Measurements from ENCODE around the gene HK3. TPM values are rescaled to one million over a fixed set of nuclear protein-coding genes. Genes with fewer than 3 reads are reported as not detected.

The HK3 gene
- total and polyA plus RNA-seq, 2 experiments from 2014 or later: not detected

DNA sequence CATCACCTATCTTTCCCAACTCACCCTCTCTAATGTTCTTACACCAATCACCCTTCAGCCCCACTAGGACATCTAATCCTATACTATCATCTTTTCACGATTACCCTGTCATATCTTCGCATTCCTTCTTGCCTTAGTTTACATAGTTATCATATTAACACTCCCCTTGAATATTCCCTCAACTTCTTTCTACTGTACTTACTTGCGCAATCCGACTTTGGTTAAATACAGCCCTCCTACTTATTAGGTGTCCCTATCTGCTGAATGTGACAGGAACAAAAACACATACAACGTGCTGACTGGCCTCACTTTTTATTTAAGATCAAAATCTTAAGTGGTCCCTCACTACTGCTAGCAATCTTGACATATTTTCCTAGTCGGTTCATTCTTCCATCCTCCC lies 19.5 kb upstream of the HK3 start:
- no peaks in the 10 kb centered on the region; the same call in none of the 2 replicates for H4K20me1 ChIP-seq (replicated peaks; ENCODE audit: insufficient read depth)
- no peak for ATAC-seq
- no peaks in the 10 kb centered on the region; the same call in 2 of the 3 replicates for H3K9me3 Mint-ChIP-seq

DNA sequence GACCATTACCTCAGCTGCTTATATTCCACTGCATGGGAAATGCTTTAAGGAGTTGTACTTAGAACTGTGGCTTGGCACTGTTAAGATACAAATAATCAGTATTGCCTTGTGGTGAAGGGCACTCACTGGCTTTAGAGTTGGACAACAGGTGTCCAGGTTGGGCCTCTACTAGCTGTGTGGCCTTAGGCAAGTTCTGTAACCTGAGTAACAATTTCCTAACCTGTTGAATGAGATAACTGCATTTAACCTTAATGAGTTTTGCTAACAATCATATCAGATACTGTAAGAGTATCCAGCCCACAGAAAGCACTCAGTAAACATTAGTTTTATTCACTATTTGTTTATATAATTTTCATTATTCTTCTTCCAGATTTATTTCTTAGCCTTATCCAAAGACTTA lies 17.2 kb upstream of the HK3 start:
- Histone ChIP-seq H3F3A (replicated peaks; ENCODE audit: low read depth) (no peaks in the 10 kb centered on the region; the same call in 1 of the 2 replicates), H2AFZ (no peak overlapping the region), H3K4me3 (no peak overlapping the region), H4K20me1 (replicated peaks; ENCODE audit: insufficient read depth) (no peaks in the 10 kb centered on the region; the same call in 1 of the 2 replicates), H3K79me2 (replicated peaks; ENCODE audit: insufficient read depth) (0 out of 2 replicates have a peak, but pooled peaks cover 5% of the 10 kb centered on the region), H3K27ac (ENCODE audit: low read depth) (no peak overlapping the region), H3K27me3 (ENCODE audit: insufficient read depth) (no peaks in the 10 kb centered on the region), H3K36me3 (ENCODE audit: insufficient read depth) (no peaks in the 10 kb centered on the region; the same call in 1 of the 2 replicates), H3K9me2 (ENCODE audit: insufficient read depth) (no peaks in the 10 kb centered on the region; the same call in 1 of the 2 replicates), H3K4me1 (ENCODE audit: insufficient read depth) (no peaks in the 10 kb centered on the region), H3K4me2 (no peak overlapping the region)
- H3K4me1 Mint-ChIP-seq: peaks cover 6% of the 10 kb centered on the region
- no peak overlapping the region for H3K27ac Mint-ChIP-seq
- no peak for DNase-seq (ENCODE audit: low spot score)
- no peak for ATAC-seq
- no peaks in the 10 kb centered on the region for H3K27me3 Mint-ChIP-seq (ENCODE audit: insufficient read depth, low read depth, poor library complexity)
- H3K9me3 Mint-ChIP-seq: no peaks in the 10 kb centered on the region; the same call in 2 of the 3 replicates
- peaks cover 2% of the 10 kb centered on the region; the same call in 1 of the 3 replicates for H3K36me3 Mint-ChIP-seq (ENCODE audit: low read depth)
- no peak for TF ChIP-seq CREB1 (CRISPR knock-in tag; IDR thresholded peaks at IDR 0.05; ENCODE audit: low read depth)
- TF ChIP-seq EZH2phosphoT487 (IDR thresholded peaks at IDR 0.05; ENCODE audit: unreplicated experiment): no peak
- no peak for TF ChIP-seq ETS1 (IDR thresholded peaks at IDR 0.05)
- TF ChIP-seq ZNF331 (CRISPR knock-in tag; IDR thresholded peaks at IDR 0.05; ENCODE audit: low read depth): no peak
- TF ChIP-seq NANOG (IDR thresholded peaks at IDR 0.05; ENCODE audit: borderline replicate concordance): no peak
- TF ChIP-seq POLR2AphosphoS5 (IDR thresholded peaks at IDR 0.05; ENCODE audit: low read depth): no peak
- TF ChIP-seq EZH2 (IDR thresholded peaks at IDR 0.05; ENCODE audit: low read depth, unreplicated experiment): no peak
- no peak for TF ChIP-seq REST (IDR thresholded peaks at IDR 0.05; ENCODE audit: unreplicated experiment)
- no peak overlapping the region for H3K4me3 Mint-ChIP-seq

More for the DNA sequence above, 19.5 kb upstream of the HK3 start:
- Histone ChIP-seq H3K79me2 (replicated peaks; ENCODE audit: insufficient read depth) (0 out of 2 replicates have a peak, but pooled peaks cover 2% of the 10 kb centered on the region), H3K36me3 (ENCODE audit: insufficient read depth) (no peaks in the 10 kb centered on the region; the same call in 1 of the 2 replicates), H3K27me3 (ENCODE audit: insufficient read depth) (no peaks in the 10 kb centered on the region), H3K9me2 (ENCODE audit: insufficient read depth) (no peaks in the 10 kb centered on the region; the same call in 1 of the 2 replicates), H3K4me3 (no peak overlapping the region), H3K4me1 (ENCODE audit: insufficient read depth) (no peaks in the 10 kb centered on the region), H3K27ac (ENCODE audit: low read depth) (no peak overlapping the region), H3F3A (replicated peaks; ENCODE audit: low read depth) (no peaks in the 10 kb centered on the region; the same call in 1 of the 2 replicates), H2AFZ (no peak overlapping the region), H3K4me2 (no peak overlapping the region)
- Mint-ChIP-seq H3K4me1 (peaks cover 3% of the 10 kb centered on the region; the same call in 1 of the 3 replicates), H3K27ac (no peak overlapping the region), H3K36me3 (ENCODE audit: low read depth) (no peaks in the 10 kb centered on the region), H3K27me3 (ENCODE audit: insufficient read depth, low read depth, poor library complexity) (no peaks in the 10 kb centered on the region), H3K4me3 (no peak overlapping the region)
- no peak for DNase-seq (ENCODE audit: low spot score)
- no peak for TF ChIP-seq POLR2AphosphoS5 (IDR thresholded peaks at IDR 0.05; ENCODE audit: low read depth)
- no peak for TF ChIP-seq ZNF114 (CRISPR knock-in tag; IDR thresholded peaks at IDR 0.05)
- no peak for TF ChIP-seq REST (IDR thresholded peaks at IDR 0.05; ENCODE audit: unreplicated experiment)
- TF ChIP-seq JUNB (IDR thresholded peaks at IDR 0.05; ENCODE audit: unreplicated experiment): no peak
- TF ChIP-seq EZH2 (IDR thresholded peaks at IDR 0.05; ENCODE audit: low read depth, unreplicated experiment): no peak
- TF ChIP-seq CREB1 (CRISPR knock-in tag; IDR thresholded peaks at IDR 0.05; ENCODE audit: low read depth): no peak
